Mesendoderm (in vitro differentiated cells): ENCODE results near the gene KIR3DL1.
"Not testable (repeated sequence)": the region's sequence is repeated elsewhere in the genome, so short reads cannot be mapped to it uniquely, and the experiment has no call there.

ENCODE experiments used
- DNase-seq: peaks from one replicate; pipeline ENCODE4 v3.0.0; 2013
- H2AK5ac ChIP-seq: 2 replicates; pipeline ENCODE4 v1.6.1; 2013; ENCODE audit warnings: low read length, inconsistent platforms
- H2BK120ac ChIP-seq: 2 replicates; pipeline ENCODE4 v1.6.1; 2013; ENCODE audit warnings: low read depth, mild to moderate bottlenecking, low read length, moderate library complexity, mixed read lengths
- H2BK15ac ChIP-seq: replicated peaks from 2 replicates; pipeline ENCODE4 v1.6.1; 2013; ENCODE audit warnings: low read depth, mild to moderate bottlenecking, moderate library complexity
- H2BK5ac ChIP-seq: 2 replicates; pipeline ENCODE4 v1.6.1; 2013; ENCODE audit warnings: low read length, inconsistent platforms
- H3K18ac ChIP-seq: 2 replicates; pipeline ENCODE4 v1.6.1; 2013; ENCODE audit warnings: mild to moderate bottlenecking, low read length, mixed read lengths
- H3K23ac ChIP-seq: one replicate; pipeline ENCODE4 v1.6.1; 2013; ENCODE audit warnings: low read length
- H3K27ac ChIP-seq: 2 replicates; pipeline ENCODE4 v1.5.1; 2013; ENCODE audit warnings: low read depth, mild to moderate bottlenecking, inconsistent platforms, low read length, moderate library complexity
- H3K27me3 ChIP-seq: 2 replicates; pipeline ENCODE4 v1.6.1; 2013; ENCODE audit warnings: low read length, control low read depth, mild to moderate bottlenecking, inconsistent platforms; ENCODE audit not compliant: insufficient read depth, poor library complexity
- H3K36me3 ChIP-seq: 2 replicates; pipeline ENCODE4 v1.6.1; 2013; ENCODE audit warnings: low read length, inconsistent platforms; ENCODE audit not compliant: control insufficient read depth, insufficient read depth
- H3K4ac ChIP-seq: one replicate; pipeline ENCODE4 v1.6.1; 2013; ENCODE audit warnings: low read depth, mild to moderate bottlenecking, low read length, moderate library complexity
- H3K4me1 ChIP-seq: 2 replicates; pipeline ENCODE4 v1.6.1; 2013; ENCODE audit warnings: low read depth, low read length, inconsistent platforms; ENCODE audit not compliant: control insufficient read depth
- H3K4me2 ChIP-seq: 2 replicates; pipeline ENCODE4 v1.6.1; 2013; ENCODE audit warnings: low read length
- H3K4me3 ChIP-seq: 2 replicates; pipeline ENCODE4 v1.5.1; 2013; ENCODE audit warnings: mild to moderate bottlenecking, low read length
- H3K56ac ChIP-seq: one replicate; pipeline ENCODE4 v1.6.1; 2013; ENCODE audit warnings: low read length
- H3K79me1 ChIP-seq: 2 replicates; pipeline ENCODE4 v1.6.1; 2013; ENCODE audit warnings: low read length, inconsistent platforms
- H3K79me2 ChIP-seq: 2 replicates; pipeline ENCODE4 v1.6.1; 2013; ENCODE audit warnings: mild to moderate bottlenecking, low read length; ENCODE audit not compliant: control insufficient read depth, insufficient read depth
- H3K9ac ChIP-seq: 2 replicates; pipeline ENCODE4 v1.6.1; 2013; ENCODE audit warnings: low read length, inconsistent platforms
- H4K5ac ChIP-seq: one replicate; pipeline ENCODE4 v1.6.1; 2013; ENCODE audit warnings: low read length
- H4K8ac ChIP-seq: one replicate; pipeline ENCODE4 v1.6.1; 2013; ENCODE audit warnings: low read depth, mild to moderate bottlenecking, control low read depth, low read length, moderate library complexity
- WGBS: extraction: QIAGEN DNeasy Blood & Tissue Kit; methylation state at CpG from one replicate; pipeline ENCODE4 v1.1.7; 2013; ENCODE audit warnings: low lambda C conversion rate, missing lambda C conversion rate; ENCODE audit not compliant: insufficient coverage; ENCODE audit errors: extremely low coverage; 5-methylcytosine and 5-hydroxymethylcytosine counted together

KIR3DL1 gene

GRCh38 chr19:54837522-54837921, 21.3 kb downstream of the KIR3DL1 start:
- WGBS, result no CpG with 5 or more reads among the region's 2 CpGs

DNA sequence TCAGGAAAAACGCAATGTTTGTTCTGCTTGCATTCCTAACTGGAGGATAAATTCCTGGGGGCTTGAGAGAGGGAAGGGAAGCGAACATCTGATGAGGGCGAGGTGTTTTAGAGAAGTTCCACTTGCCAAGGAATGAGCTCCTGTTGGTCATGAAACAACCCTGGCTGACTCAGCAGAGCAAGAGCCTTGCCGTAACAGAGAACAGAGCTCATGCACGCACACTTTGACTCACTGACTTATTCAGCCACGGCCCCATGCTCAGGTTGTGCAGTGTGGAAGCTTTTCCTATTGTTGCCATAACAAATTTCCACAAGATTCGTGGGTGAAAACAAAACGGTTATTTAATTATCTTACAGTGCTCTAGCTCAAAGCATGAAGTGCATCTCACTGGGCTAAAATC, 26.9 kb downstream of the KIR3DL1 start:
- not testable (repeated sequence) for H3K4ac ChIP-seq, H3K27me3 ChIP-seq, H3K79me1 ChIP-seq, H3K56ac ChIP-seq, H2BK120ac ChIP-seq, H3K18ac ChIP-seq, H3K9ac ChIP-seq, H3K36me3 ChIP-seq, H2AK5ac ChIP-seq, H3K4me2 ChIP-seq, H2BK5ac ChIP-seq, H4K5ac ChIP-seq, DNase-seq, H4K8ac ChIP-seq, H3K4me1 ChIP-seq, H3K4me3 ChIP-seq, H2BK15ac ChIP-seq, H3K79me2 ChIP-seq, H3K27ac ChIP-seq, H3K23ac ChIP-seq
- no CpG with 5 or more reads among the region's 8 CpGs for WGBS

More at GRCh38 chr19:54837522-54837921, 21.3 kb downstream of the KIR3DL1 start:
- H3K79me1 ChIP-seq, H3K4me1 ChIP-seq, H3K4me2 ChIP-seq, H3K79me2 ChIP-seq, H3K36me3 ChIP-seq, H4K5ac ChIP-seq, H3K18ac ChIP-seq, DNase-seq, H3K4me3 ChIP-seq, H2BK5ac ChIP-seq, H2BK120ac ChIP-seq, H3K27me3 ChIP-seq, H3K23ac ChIP-seq, H3K4ac ChIP-seq, H3K27ac ChIP-seq, H2AK5ac ChIP-seq, H4K8ac ChIP-seq, H3K9ac ChIP-seq, H3K56ac ChIP-seq, H2BK15ac ChIP-seq: not testable (repeated sequence)

DNA sequence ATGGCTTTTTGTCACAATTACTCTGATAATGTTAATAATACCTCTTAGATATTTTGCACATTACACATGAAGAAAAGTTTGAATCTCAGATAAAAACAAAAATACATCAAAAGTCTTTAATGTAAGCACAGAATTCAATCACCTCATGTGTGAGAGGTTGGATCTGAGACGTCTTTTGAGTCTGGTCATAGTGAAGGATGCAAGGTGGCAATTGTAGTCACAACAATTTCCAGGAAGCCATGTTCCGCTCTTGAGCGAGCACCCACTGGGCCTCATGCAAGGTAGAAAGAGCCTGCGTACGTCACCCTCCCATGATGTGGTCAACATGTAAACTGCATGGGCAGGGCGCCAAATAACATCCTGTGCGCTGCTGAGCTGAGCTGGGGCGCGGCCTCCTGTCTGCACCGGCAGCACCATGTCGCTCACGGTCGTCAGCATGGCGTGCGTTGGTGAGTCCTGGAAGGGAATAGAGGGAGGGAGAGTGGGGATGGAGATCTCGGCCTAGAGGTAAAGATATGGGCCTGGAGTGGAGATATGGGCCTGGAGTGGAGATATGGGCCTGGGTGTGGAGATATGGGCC, 33.9 kb downstream of the KIR3DL1 start, which contains the start of gene KIR3DL2:
TSS of gene KIR3DL2 (plus strand) at position 383 of the 580 bp plus-strand sequence. CDS start at position 416, 33 bp downstream.
- H4K5ac ChIP-seq, result not testable (repeated sequence)
- no CpG with 5 or more reads among the region's 16 CpGs for WGBS

GRCh38 chr19:54850930-54851329, 34.7 kb downstream of the KIR3DL1 start:
- WGBS, result no CpG with 5 or more reads among the region's 2 CpGs
- Histone ChIP-seq H2BK5ac (no peak overlapping the region), H2AK5ac (no peak overlapping the region), H3K4me2 (no peak overlapping the region), H3K23ac (no peak overlapping the region), H3K79me2 (no peaks in the 10 kb centered on the region), H3K27ac (no peak overlapping the region), H3K27me3 (no peaks in the 10 kb centered on the region), H3K36me3 (no peaks in the 10 kb centered on the region), H2BK120ac (no peak overlapping the region), H3K9ac (no peak overlapping the region), H3K4ac (no peak overlapping the region), H3K79me1 (no peaks in the 10 kb centered on the region), H3K4me3 (no peak overlapping the region), H3K56ac (no peak overlapping the region), H4K5ac (no peak overlapping the region), H3K18ac (no peak overlapping the region), H2BK15ac (no peak overlapping the region), H3K4me1 (no peaks in the 10 kb centered on the region), H4K8ac (no peak overlapping the region)
- no peak for DNase-seq

More for the DNA sequence above, 33.9 kb downstream of the KIR3DL1 start, which contains the start of gene KIR3DL2:
- not testable (repeated sequence) for H3K4me3 ChIP-seq, H3K4me2 ChIP-seq, H3K79me2 ChIP-seq, H3K27me3 ChIP-seq, H2AK5ac ChIP-seq, H3K18ac ChIP-seq, H3K9ac ChIP-seq, H3K4ac ChIP-seq, DNase-seq, H3K23ac ChIP-seq, H3K27ac ChIP-seq, H2BK120ac ChIP-seq, H2BK15ac ChIP-seq, H4K8ac ChIP-seq, H3K4me1 ChIP-seq, H3K79me1 ChIP-seq, H2BK5ac ChIP-seq, H3K36me3 ChIP-seq, H3K56ac ChIP-seq

DNA sequence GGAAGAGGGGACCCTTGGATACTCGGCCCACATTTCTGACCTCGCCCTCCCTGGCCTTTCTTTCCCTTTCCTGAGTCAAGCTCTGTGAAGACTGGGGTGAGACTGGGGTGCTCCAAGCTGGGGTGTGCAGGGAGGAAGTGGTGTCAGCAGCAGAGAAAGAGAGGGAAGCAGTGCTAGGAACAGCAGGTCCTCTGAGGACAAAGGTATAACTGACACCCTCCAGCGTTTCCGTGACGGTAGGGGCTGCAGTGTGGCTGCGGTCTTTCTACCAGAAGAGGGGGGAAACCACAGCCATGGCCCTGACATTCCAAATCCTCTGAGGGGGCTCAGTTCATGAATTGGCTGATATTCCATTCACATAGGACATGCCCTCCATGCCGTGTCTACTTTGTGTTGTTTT, 35.1 kb downstream of the KIR3DL1 start:
- H3K56ac ChIP-seq, result no peak overlapping the region
- H4K5ac ChIP-seq, result no peak overlapping the region
- no peaks in the 10 kb centered on the region for H3K36me3 ChIP-seq
- no peak overlapping the region for H3K27ac ChIP-seq
- no peaks in the 10 kb centered on the region for H3K79me1 ChIP-seq
- H4K8ac ChIP-seq, result no peak overlapping the region
- H3K27me3 ChIP-seq, result no peaks in the 10 kb centered on the region
- no peaks in the 10 kb centered on the region for H3K4me1 ChIP-seq
- H3K23ac ChIP-seq, result no peak overlapping the region
- no peak overlapping the region for H3K9ac ChIP-seq
- H3K4me2 ChIP-seq, result no peak overlapping the region
- H3K4ac ChIP-seq, result no peak overlapping the region
- no peak overlapping the region for H2AK5ac ChIP-seq
- no peak overlapping the region for H3K18ac ChIP-seq
- H3K4me3 ChIP-seq, result no peak overlapping the region
- no peaks in the 10 kb centered on the region for H3K79me2 ChIP-seq
- no CpG with 5 or more reads among the region's 7 CpGs for WGBS
- no peak overlapping the region for H2BK15ac ChIP-seq
- no peak overlapping the region for H2BK120ac ChIP-seq
- no peak overlapping the region for H2BK5ac ChIP-seq
- no peak for DNase-seq

DNA sequence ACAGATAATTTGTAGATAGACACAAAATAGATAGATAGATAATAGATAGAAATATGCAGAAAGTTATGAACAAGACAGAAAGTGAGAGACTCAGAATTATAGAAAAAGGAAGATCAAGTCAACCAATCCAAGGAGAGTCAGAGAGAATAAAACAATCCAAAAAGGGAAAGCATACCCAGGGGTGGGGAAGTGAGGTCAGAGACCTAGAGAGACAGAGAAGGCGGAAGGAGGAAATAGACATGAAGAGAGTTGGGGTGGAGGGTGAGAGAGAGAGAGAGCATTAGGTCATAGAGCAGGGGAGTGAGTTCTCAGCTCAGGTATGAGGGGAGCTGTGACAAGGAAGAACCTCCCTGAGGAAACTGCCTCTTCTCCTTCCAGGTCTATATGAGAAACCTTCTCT, 39.0 kb downstream of the KIR3DL1 start:
- not testable (repeated sequence) for H3K23ac ChIP-seq, H3K56ac ChIP-seq, H4K5ac ChIP-seq, H3K36me3 ChIP-seq, H2BK120ac ChIP-seq, H3K4me1 ChIP-seq, H3K27ac ChIP-seq, H2BK5ac ChIP-seq, H2AK5ac ChIP-seq, H4K8ac ChIP-seq, H3K79me2 ChIP-seq, H3K4ac ChIP-seq, H3K27me3 ChIP-seq, H3K79me1 ChIP-seq, H3K4me3 ChIP-seq, H3K4me2 ChIP-seq, DNase-seq, H2BK15ac ChIP-seq, H3K18ac ChIP-seq, H3K9ac ChIP-seq
- no CpG with 5 or more reads among the region's 1 CpG for WGBS
